OCI-LY3 (cell line): ENCODE results near the gene MUC20.
"Not testable (repeated sequence)": the region's sequence is repeated elsewhere in the genome, so short reads cannot be mapped to it uniquely, and the experiment has no call there.

Source experiments
- H2AFZ ChIP-seq: fragments of 200-600, 300-600 bp; shearing (Covaris generic); 2 replicates; pipeline ENCODE4 v1.6.0; 2014; ENCODE audit warnings: antibody characterized with exemption, low read depth, low read length
- H3K27ac ChIP-seq: fragments of 200-600, 300-600 bp; sonication (generic); 2 replicates; pipeline ENCODE4 v1.5.1; 2014; ENCODE audit warnings: mild to moderate bottlenecking, low read length, moderate library complexity, mixed read lengths
- H3K27me3 ChIP-seq: fragments of 200-600, 300-600 bp; sonication (generic); 2 replicates; pipeline ENCODE4 v1.6.1; 2014; ENCODE audit warnings: low read depth, low read length, mixed read lengths
- H3K36me3 ChIP-seq: fragments of 200-600, 300-600 bp; sonication (generic); replicated peaks from 2 replicates; pipeline ENCODE3; 2014; ENCODE audit warnings: low read depth, low read length, mixed read lengths
- H3K4me1 ChIP-seq: fragments of 300-600, 200-600 bp; sonication (generic); 2 replicates; pipeline ENCODE4 v1.6.1; 2014; ENCODE audit warnings: low read length, mixed read lengths
- H3K4me2 ChIP-seq: fragments of 200-600, 300-600 bp; sonication (generic); 2 replicates; pipeline ENCODE4 v1.6.1; 2014; ENCODE audit warnings: low read length, mixed read lengths
- H3K4me3 ChIP-seq: fragments of 300-600, 200-600 bp; sonication (generic); 2 replicates; pipeline ENCODE4 v1.5.1; 2014; ENCODE audit warnings: antibody characterized with exemption, mild to moderate bottlenecking, low read length, moderate library complexity
- H3K79me2 ChIP-seq: fragments of 300-600, 200-600 bp; shearing (Covaris generic); 2 replicates; pipeline ENCODE4 v1.6.1; 2014; ENCODE audit warnings: mild to moderate bottlenecking, low read length, mixed read lengths
- H3K9ac ChIP-seq: fragments of 300-600, 200-600 bp; shearing (Covaris generic); 2 replicates; pipeline ENCODE4 v1.6.0; 2014; ENCODE audit warnings: mild to moderate bottlenecking, low read length, moderate library complexity
- H3K9me3 ChIP-seq: fragments of 200-600, 300-600 bp; shearing (Covaris generic); 2 replicates; pipeline ENCODE4 v1.6.1; 2014; ENCODE audit warnings: low read length, mixed read lengths; ENCODE audit not compliant: insufficient read depth
- H4K20me1 ChIP-seq: fragments of 200-600, 300-600 bp; sonication (generic); 2 replicates; pipeline ENCODE4 v1.6.1; 2016; ENCODE audit warnings: low read length, mixed read lengths; ENCODE audit not compliant: insufficient read depth
- EZH2phosphoT487 ChIP-seq: fragments of 200-600 bp; shearing (Covaris generic); IDR thresholded peaks from 2 replicates; pipeline ENCODE4 v1.6.1; 2018; ENCODE audit warnings: antibody characterized with exemption, mixed run types, low read depth
- TF ChIP-seq, protein P1 (sequence below): fragments of 200-600, 300-600 bp; sonication (generic); IDR thresholded peaks from 2 replicates; pipeline ENCODE4 v1.5.1; 2014; ENCODE audit warnings: antibody characterized with exemption, low read length, low read depth

Gene MUC20

DNA sequence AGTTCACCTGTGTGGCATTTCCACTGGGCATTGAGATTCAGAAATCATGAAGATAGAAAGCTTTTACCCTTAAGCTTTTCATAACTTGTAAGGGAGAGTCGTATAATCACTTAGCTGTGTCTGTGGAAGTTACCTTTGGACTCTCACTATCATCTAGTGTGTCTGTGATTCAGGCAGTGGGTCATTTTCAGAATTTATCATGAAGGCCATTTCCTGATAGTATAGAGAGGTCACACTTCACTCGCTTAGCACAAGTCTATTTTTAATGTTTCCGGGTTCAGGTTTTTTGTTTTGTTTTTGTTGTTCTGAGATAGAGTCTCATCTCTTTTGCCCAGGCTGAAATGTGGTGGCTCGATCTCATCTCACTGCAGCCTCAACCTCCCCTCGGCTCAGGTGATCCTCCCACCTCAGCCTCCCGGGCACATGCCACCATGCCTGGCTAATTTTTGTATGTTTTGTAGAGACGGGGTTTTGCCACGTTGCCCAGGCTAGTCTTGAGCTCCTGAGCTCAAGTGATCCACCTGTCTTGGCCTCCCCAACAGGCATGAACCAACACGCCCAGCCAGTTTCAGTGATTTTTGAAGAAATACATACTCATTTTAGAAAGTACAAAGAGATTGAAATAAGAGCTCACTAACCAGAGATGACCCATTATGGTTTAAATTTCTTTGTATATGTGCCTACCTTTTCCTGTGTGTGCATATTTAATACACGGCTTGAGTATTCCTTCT, 36.1 kb upstream of the MUC20 start:
- not testable (repeated sequence) for H3K9ac ChIP-seq, H3K79me2 ChIP-seq, H3K4me1 ChIP-seq, H3K4me3 ChIP-seq, H3K36me3 ChIP-seq, H2AFZ ChIP-seq, H3K27ac ChIP-seq, H3K9me3 ChIP-seq, H3K27me3 ChIP-seq, H4K20me1 ChIP-seq, H3K4me2 ChIP-seq

DNA sequence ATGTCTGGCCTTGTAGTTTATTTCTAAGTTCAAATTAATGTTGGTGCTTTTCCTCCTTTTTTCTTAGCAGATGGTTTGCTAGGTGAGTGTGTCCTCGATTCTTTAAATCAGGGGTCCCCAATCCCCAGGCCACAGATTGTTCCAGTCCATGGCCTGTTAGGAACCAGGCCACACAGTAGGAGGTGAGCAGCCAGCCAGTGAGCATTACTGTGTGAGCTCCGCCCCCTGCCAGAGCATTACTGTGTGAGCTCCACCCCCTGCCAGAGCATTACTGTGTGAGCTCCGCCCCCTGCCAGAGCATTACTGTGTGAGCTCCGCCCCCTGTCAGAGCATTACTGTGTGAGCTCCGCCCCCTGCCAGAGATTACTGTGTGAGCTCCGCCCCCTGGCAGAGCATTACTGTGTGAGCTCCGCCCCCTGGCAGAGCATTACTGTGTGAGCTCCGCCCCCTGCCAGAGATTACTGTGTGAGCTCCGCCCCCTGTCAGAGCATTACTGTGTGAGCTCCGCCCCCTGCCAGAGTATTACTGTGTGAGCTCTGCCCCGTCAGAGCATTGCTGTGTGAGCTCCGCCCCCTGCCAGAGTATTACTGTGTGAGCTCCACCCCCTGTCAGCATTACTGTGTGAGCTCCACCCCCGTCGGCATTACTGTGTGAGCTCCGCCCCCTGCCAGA, 34.1 kb upstream of the MUC20 start:
- H3K9me3 ChIP-seq, H3K9ac ChIP-seq, H2AFZ ChIP-seq, H3K4me2 ChIP-seq, H3K36me3 ChIP-seq, H3K27ac ChIP-seq, H3K79me2 ChIP-seq, H3K4me3 ChIP-seq, H3K4me1 ChIP-seq, H3K27me3 ChIP-seq, H4K20me1 ChIP-seq: not testable (repeated sequence)

DNA sequence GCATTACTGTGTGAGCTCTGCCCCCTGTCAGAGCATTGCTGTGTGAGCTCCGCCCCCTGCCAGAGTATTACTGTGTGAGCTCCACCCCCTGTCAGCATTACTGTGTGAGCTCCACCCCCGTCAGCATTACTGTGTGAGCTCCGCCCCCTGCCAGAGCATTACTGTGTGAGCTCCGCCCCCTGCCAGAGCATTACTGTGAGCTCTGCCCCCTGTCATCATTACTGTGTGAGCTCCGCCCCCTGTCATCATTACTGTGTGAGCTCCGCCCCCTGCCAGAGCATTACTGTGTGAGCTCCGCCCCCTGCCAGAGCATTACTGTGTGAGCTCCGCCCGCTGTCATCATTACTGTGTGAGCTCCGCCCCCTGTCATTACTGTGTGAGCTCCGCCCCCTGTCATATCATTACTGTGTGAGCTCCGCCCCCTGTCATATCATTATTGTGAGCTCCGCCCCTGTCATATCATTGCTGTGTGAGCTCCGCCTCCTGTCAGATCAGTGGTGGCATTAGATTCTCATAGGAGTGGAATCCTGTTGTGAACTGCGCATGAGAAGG, 33.5 kb upstream of the MUC20 start:
- not testable (repeated sequence) for H2AFZ ChIP-seq, H3K36me3 ChIP-seq, H3K4me2 ChIP-seq, H3K9ac ChIP-seq, H3K79me2 ChIP-seq, H3K4me3 ChIP-seq, H3K27me3 ChIP-seq, H3K9me3 ChIP-seq, H4K20me1 ChIP-seq, H3K27ac ChIP-seq
- H3K4me1 ChIP-seq: peaks cover 11% of the 10 kb centered on the region

DNA sequence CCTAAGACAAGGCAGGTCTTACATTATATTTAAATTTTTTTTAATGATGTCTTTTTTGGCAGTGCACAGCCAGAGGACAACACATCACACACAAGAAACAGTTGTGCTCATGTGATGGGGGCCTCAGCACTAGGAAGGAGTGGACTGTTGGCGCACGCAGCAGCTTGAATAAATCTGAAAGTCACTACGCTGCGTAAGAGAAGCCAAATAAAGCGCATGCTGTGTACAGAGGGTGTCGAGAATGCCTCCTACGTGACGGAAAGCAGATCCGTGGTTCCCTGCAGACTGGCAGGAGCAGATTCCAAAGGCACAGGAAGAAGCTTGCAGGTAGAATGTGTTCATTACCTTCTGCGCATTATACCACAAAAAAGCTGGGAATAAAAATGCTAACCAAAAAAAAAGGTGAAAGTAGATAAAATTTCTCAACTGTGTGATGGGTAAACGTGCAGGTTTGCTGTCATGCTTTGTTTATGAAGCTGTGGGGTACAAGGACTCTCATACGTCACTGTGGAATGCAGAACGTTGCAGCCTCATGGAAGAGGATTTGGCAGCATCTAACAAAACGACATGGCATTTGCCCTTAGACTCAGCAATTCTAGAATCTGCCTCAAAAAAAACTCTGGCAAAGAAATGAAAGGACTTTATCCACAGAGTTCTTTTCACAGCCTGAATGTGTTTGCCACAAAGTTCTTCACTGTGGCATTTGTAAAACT, 32.2 kb upstream of the MUC20 start:
- H3K9ac ChIP-seq, H3K27me3 ChIP-seq, H3K9me3 ChIP-seq, H3K79me2 ChIP-seq, H2AFZ ChIP-seq, H3K4me2 ChIP-seq, H4K20me1 ChIP-seq, H3K4me3 ChIP-seq, H3K27ac ChIP-seq: not testable (repeated sequence)
- H3K36me3 ChIP-seq: peaks cover 15% of the 10 kb centered on the region
- H3K4me1 ChIP-seq: peaks cover 11% of the 10 kb centered on the region

DNA sequence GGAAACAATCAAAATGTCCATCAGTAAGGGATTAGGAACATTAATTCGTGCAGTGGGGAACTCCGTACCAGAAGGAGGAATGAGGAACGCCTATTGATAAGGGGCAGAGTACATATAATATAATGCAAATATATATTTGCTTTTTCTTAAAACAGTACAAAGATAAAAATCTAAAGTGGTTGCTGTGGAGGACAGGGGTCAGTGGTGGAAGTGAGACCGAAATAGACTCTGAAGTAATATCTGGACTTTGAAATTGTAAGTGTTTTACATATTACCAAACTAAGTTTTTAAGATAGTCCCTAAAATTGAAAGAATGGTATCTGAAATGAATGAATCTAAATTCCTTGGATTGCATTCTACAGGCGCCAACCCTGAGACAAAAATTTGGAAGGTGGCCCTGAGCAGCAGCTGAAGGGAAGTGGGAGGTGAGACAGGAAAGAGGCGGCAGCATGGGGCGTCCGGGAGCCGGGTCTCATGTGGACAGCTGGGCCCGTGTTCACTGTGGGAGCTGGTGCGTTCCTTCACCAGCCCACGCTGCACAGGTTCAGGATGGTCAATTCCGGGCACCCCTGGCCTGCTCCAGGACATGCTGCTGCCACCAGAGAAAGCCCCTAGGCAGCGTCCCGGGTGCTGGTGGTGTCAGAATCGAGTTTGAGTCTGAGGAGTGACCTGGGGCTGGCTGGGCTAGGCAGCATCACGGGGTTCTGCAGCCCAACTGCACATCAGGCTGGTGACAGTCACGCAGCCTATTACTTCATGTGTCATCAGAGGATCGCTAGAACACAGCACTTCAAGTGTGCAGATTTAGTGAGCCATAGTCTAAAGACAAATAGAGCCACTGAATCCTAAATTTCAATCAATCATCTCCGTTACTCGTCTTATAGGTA, 31.4 kb upstream of the MUC20 start:
- H3K79me2 ChIP-seq, H4K20me1 ChIP-seq, H2AFZ ChIP-seq, H3K27ac ChIP-seq, H3K9ac ChIP-seq, H3K9me3 ChIP-seq, H3K4me2 ChIP-seq, H3K27me3 ChIP-seq, H3K4me3 ChIP-seq: not testable (repeated sequence)
- H3K36me3 ChIP-seq: peaks cover 23% of the 10 kb centered on the region
- peaks cover 11% of the 10 kb centered on the region for H3K4me1 ChIP-seq

DNA sequence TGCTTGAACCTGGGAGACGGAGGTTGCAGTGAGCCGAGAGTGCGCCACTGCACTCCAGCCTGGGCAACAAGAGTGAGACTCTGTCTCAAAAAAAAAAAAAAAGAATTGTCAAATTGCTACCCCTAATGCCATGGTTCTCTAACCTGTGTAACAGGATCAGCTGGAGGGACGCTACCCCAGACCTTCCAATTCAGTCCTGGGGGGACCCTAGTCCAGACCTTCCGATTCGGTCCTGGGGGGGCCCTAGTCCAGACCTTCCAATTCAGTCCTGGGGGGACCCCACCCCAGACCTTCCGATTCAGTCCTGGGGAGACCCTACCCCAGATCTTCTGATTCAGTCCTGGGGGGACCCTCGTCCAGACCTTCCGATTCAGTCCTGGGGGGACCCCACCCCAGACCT, 29.8 kb upstream of the MUC20 start:
- Histone ChIP-seq H3K9me3 (no peaks in the 10 kb centered on the region), H3K27ac (no peak overlapping the region), H3K9ac (no peak overlapping the region), H3K27me3 (no peaks in the 10 kb centered on the region), H4K20me1 (no peaks in the 10 kb centered on the region; the same call in 1 of the 2 replicates), H3K36me3 (peaks cover 25% of the 10 kb centered on the region), H3K4me2 (no peak overlapping the region), H3K4me1 (peaks cover 11% of the 10 kb centered on the region), H3K79me2 (no peaks in the 10 kb centered on the region), H3K4me3 (no peak overlapping the region), H2AFZ (no peak overlapping the region)
- no peak for TF ChIP-seq EZH2phosphoT487
- TF ChIP-seq, protein P1, sequence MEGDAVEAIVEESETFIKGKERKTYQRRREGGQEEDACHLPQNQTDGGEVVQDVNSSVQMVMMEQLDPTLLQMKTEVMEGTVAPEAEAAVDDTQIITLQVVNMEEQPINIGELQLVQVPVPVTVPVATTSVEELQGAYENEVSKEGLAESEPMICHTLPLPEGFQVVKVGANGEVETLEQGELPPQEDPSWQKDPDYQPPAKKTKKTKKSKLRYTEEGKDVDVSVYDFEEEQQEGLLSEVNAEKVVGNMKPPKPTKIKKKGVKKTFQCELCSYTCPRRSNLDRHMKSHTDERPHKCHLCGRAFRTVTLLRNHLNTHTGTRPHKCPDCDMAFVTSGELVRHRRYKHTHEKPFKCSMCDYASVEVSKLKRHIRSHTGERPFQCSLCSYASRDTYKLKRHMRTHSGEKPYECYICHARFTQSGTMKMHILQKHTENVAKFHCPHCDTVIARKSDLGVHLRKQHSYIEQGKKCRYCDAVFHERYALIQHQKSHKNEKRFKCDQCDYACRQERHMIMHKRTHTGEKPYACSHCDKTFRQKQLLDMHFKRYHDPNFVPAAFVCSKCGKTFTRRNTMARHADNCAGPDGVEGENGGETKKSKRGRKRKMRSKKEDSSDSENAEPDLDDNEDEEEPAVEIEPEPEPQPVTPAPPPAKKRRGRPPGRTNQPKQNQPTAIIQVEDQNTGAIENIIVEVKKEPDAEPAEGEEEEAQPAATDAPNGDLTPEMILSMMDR: no peak

DNA sequence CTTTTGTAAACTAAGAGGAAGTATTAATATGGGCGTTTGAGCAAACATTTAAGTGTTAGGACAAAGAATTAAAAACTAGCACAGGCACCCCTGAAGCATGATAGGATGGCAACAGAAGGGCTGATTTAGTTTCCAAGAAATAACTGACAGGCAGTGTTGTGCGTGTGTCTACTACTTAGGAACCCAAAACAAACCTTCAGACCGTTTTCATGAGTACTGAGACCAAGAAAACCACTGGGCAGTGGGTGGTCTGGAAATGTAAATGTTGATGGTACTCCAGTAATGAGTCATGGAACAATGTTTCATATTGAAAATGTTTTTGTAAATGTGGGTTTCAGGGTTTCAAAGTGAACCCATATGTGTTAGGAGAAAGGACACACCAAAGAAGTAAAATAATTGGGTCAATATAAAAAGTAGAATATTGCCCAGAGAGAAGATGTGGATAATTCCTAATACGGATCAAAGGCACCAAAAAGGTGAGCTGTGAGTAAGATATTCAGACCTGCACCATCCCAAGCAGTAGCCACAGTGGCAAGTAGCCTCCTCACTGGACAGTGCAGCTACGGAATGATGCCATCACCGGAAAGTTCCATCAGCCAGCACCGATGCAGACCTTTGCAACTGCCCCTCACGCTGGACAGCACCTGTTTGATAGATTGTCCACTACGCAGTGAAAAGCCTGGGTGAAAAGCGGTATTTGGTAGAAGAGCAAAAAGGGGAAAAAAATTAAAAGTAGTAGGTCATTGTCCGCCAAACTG, 29.0 kb upstream of the MUC20 start:
- not testable (repeated sequence) for H4K20me1 ChIP-seq, H3K9me3 ChIP-seq, H3K27ac ChIP-seq, H3K79me2 ChIP-seq, H3K4me3 ChIP-seq, H3K27me3 ChIP-seq, H2AFZ ChIP-seq, H3K9ac ChIP-seq
- H3K36me3 ChIP-seq: peaks cover 29% of the 10 kb centered on the region
- peaks cover 11% of the 10 kb centered on the region for H3K4me1 ChIP-seq
- H3K4me2 ChIP-seq: 0 out of 2 replicates have a peak overlapping the region, but pooled peaks have one; percentile 1
